Mucosa of descending colon (tissue), 3 donors: ENCODE measurements around the gene TNFSF11. TPM values are rescaled to one million over a fixed set of nuclear protein-coding genes. Genes with fewer than 3 reads are reported as not detected.

Source experiments
- ATAC-seq: fragments of 200-7000 bp; cut with Tn5 transposase; one replicate; pipeline ENCODE4 v1.9.1; 2020; ENCODE audit warnings: mild to moderate bottlenecking, moderate library complexity
- DNase-seq, 3 donors: peaks; one replicate each; pipeline ENCODE4 v3.0.0-alpha.2; 2020
- H3K36me3 ChIP-seq: fragments of 200-600 bp; one replicate; pipeline ENCODE4 v1.8.0; 2021; ENCODE audit warnings: low read depth, mild to moderate bottlenecking
- H3K4me1 ChIP-seq: fragments of 200-600 bp; one replicate; pipeline ENCODE4 v1.8.0; 2021; ENCODE audit warnings: low read depth, mild to moderate bottlenecking
- H3K4me3 ChIP-seq: fragments of 200-600 bp; one replicate; pipeline ENCODE4 v1.8.0; 2021; ENCODE audit warnings: mild to moderate bottlenecking
- H3K9me3 ChIP-seq: fragments of 200-600 bp; one replicate; pipeline ENCODE4 v1.8.0; 2021; ENCODE audit warnings: mild to moderate bottlenecking
- intact Hi-C, 2 donors: fragments of 100-400 bp; cut with DNase I in 1 of 2; cut with micrococcal nuclease in 1 of 2; formaldehyde crosslinking; loops; one replicate each; pipeline versions ENCODE4 v1.11.0 to v1.11.1; 2022; cut with DNase I, micrococcal nuclease
- total RNA-seq, 3 donors: library from RNA; stranded (reverse); fragmentation: NEBNext Ultra II Directional in 2 of 3; extraction: Animal tissue kit (Norgen Biotek cat#: 25700) in 2 of 3; gene quantifications; one replicate each; pipeline versions ENCODE4 v1.2.1 to v1.2.4, GENCODE V29; 2021 to 2023
- TF ChIP-seq, protein P1 (sequence below): fragments of 200-600 bp; IDR thresholded peaks from one replicate; pipeline ENCODE4 v1.8.0; 2022; ENCODE audit warnings: antibody characterized with exemption, mild to moderate bottlenecking
- donor health status: DM: no; HTN: no; CAD: no; lungs with moderate emphysema.
- donor health status: DM: no; HTN: no; CAD: no.
- donor health status: DM: no; HTN: yes; CAD: no.

TNFSF11 gene
- total RNA-seq, 3 donors from 2014 or later: 0.13 to 0.89 (median 0.38) TPM

DNA sequence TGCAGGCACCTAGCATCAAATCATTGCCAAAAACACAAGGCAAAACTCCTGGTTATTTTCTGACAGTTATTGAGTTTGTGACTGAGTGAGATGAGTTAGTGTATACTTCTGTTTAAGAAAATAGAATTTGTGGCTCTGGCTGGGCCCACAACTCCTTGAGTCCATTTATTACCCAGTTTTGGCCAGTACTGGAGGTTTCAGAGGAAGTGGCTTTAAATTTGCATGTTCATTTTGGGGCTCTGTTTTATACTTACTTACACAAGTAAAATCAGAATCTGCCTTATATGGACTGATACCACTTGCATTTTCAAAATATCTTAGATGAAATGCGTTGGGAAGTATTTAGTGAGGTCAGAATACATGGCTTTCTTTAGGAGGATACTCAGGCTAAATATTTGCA lies 29.0 kb downstream of the TNFSF11 start:
- ATAC-seq: no peak
- Histone ChIP-seq H3K4me3 (no peak overlapping the region), H3K4me1 (no peaks in the 10 kb centered on the region), H3K9me3 (no peaks in the 10 kb centered on the region), H3K36me3 (no peaks in the 10 kb centered on the region)
- TF ChIP-seq, protein P1, sequence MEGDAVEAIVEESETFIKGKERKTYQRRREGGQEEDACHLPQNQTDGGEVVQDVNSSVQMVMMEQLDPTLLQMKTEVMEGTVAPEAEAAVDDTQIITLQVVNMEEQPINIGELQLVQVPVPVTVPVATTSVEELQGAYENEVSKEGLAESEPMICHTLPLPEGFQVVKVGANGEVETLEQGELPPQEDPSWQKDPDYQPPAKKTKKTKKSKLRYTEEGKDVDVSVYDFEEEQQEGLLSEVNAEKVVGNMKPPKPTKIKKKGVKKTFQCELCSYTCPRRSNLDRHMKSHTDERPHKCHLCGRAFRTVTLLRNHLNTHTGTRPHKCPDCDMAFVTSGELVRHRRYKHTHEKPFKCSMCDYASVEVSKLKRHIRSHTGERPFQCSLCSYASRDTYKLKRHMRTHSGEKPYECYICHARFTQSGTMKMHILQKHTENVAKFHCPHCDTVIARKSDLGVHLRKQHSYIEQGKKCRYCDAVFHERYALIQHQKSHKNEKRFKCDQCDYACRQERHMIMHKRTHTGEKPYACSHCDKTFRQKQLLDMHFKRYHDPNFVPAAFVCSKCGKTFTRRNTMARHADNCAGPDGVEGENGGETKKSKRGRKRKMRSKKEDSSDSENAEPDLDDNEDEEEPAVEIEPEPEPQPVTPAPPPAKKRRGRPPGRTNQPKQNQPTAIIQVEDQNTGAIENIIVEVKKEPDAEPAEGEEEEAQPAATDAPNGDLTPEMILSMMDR: no peak
- no peak for DNase-seq
- intact Hi-C loops: no loop called here

DNA sequence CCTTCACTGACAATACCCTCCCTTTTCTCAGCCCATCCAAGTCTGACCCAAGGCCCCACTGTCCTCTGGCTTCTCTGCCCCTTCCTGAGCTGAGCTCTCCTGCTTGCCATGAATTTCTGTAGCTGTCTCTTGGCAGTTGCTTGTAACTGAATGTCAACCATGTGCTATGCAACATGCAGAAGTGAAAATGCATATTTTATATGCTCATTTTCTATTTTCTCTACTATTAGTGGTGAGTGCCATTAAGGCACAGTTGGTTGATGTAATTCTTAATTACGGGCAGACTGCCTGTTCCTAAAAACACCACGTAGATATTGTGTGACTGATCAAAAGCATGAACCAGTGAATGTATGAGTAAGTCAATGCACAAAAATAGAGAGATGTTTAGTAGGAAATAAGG lies 29.6 kb downstream of the TNFSF11 start:
- no peak for DNase-seq
- no peak for ATAC-seq
- intact Hi-C loops: no loop called here
- Histone ChIP-seq H3K36me3 (no peaks in the 10 kb centered on the region), H3K9me3 (no peaks in the 10 kb centered on the region), H3K4me1 (no peaks in the 10 kb centered on the region), H3K4me3 (no peak overlapping the region)
- TF ChIP-seq, protein P1: no peak

DNA sequence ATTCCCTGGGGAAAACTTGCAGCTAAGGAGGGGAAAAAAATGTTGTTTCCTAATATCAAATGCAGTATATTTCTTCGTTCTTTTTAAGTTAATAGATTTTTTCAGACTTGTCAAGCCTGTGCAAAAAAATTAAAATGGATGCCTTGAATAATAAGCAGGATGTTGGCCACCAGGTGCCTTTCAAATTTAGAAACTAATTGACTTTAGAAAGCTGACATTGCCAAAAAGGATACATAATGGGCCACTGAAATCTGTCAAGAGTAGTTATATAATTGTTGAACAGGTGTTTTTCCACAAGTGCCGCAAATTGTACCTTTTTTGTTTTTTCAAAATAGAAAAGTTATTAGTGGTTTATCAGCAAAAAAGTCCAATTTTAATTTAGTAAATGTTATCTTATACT lies 33.6 kb downstream of the TNFSF11 start:
- no peak overlapping the region for H3K4me3 ChIP-seq
- TF ChIP-seq, protein P1: no peak
- no peaks in the 10 kb centered on the region for H3K36me3 ChIP-seq
- no peak for DNase-seq
- H3K4me1 ChIP-seq: no peaks in the 10 kb centered on the region
- ATAC-seq: no peak
- H3K9me3 ChIP-seq: no peaks in the 10 kb centered on the region
- intact Hi-C loops: no loop called here

DNA sequence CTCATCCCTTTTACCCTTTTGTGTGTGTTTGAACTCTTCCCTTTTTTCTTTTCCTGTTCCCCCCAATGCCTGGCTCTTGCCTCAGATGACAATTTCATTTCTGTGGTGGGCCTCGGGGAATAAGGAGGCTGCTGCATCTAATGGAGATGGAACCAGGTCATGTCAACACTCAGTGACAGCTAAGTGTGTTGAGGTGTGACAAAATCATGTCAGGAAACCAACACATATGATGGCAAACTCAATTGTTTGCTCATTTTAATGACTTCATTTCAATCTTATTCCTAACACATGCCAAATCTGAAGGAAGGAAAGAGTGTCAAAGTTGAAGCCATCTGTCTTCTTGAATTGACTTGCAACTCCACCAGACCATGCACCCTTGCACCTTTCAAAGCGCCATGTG lies 36.7 kb downstream of the TNFSF11 start:
- intact Hi-C loops: no loop called here
- ATAC-seq: no peak

DNA sequence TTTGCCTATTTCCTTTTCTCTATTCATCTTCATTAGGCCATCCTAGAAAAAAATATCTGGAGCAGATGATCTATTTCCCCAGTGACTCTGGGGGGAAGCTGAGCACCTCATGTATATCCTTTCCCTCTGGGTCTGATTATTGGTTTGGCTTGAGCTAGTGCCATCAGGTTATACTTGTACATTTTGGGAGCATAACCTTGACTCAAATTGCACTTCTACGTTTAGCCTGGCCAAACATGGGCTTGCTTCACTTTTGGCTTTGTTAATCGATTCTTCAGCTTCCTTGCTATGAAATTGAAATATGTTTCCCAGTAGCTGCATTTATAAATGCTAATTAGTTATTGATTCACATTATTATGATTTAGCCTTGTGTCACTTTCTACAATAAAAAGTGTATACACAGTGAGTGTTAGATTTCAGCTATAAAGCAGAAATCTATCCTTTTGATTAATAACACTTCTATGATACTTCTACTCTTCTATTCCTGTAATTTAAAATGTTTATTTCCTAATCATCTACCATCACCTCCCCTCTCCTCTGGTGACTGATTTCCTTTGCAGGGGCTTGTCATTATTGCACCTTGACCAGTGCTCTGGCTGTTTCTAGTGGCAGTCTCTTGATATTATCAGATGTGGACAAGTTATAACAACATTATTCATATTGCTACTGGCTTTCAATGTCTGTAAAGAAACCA lies 37.3 kb downstream of the TNFSF11 start:
- ATAC-seq: no peak
- Histone ChIP-seq H3K4me1 (no peaks in the 10 kb centered on the region), H3K36me3 (no peaks in the 10 kb centered on the region), H3K4me3 (no peak overlapping the region), H3K9me3 (no peaks in the 10 kb centered on the region)
- TF ChIP-seq, protein P1: no peak
- intact Hi-C loops: no loop called here
- no peak for DNase-seq

More for the DNA sequence above, 36.7 kb downstream of the TNFSF11 start:
- Histone ChIP-seq H3K36me3 (no peaks in the 10 kb centered on the region), H3K4me3 (no peak overlapping the region), H3K4me1 (no peaks in the 10 kb centered on the region), H3K9me3 (no peaks in the 10 kb centered on the region)
- DNase-seq: no peak
- TF ChIP-seq, protein P1: no peak
